H9 (cell line): ENCODE data around the gene MLC1. TPM values are rescaled to one million over a fixed set of nuclear protein-coding genes. Genes with fewer than 3 reads are reported as not detected.

ENCODE experiments used
- DNase-seq: peaks from one replicate; pipeline ENCODE4 v3.0.0-alpha.2; 2017
- H2AFZ ChIP-seq: one replicate; pipeline ENCODE4 v1.6.1; 2013; ENCODE audit warnings: mild to moderate bottlenecking, low read length, control low read depth, moderate library complexity
- H2AK5ac ChIP-seq: 2 replicates; pipeline ENCODE4 v1.6.1; 2013; ENCODE audit warnings: low read length, control low read depth, mixed read lengths; ENCODE audit not compliant: insufficient read length
- H2BK120ac ChIP-seq: one replicate; pipeline ENCODE4 v1.6.1; 2013; ENCODE audit warnings: low read depth, mild to moderate bottlenecking, low read length, control low read depth, inconsistent platforms; ENCODE audit not compliant: poor library complexity, severe bottlenecking
- H2BK12ac ChIP-seq: 2 replicates; pipeline ENCODE4 v1.6.1; 2013; ENCODE audit warnings: low read length, control low read depth, mixed read lengths, low read depth; ENCODE audit not compliant: insufficient read length
- H2BK15ac ChIP-seq: 2 replicates; pipeline ENCODE4 v1.6.1; 2013; ENCODE audit warnings: low read depth, low read length, control low read depth
- H2BK20ac ChIP-seq: one replicate; pipeline ENCODE4 v1.6.1; 2013; ENCODE audit warnings: low read depth, mild to moderate bottlenecking, low read length, control low read depth, inconsistent platforms; ENCODE audit not compliant: poor library complexity, severe bottlenecking
- H2BK5ac ChIP-seq: 2 replicates; pipeline ENCODE4 v1.6.1; 2013; ENCODE audit warnings: low read length, control low read depth, mixed read lengths; ENCODE audit not compliant: insufficient read length
- H3K14ac ChIP-seq: 2 replicates; pipeline ENCODE4 v1.6.1; 2013; ENCODE audit warnings: low read length, control low read depth; ENCODE audit not compliant: insufficient read depth
- H3K18ac ChIP-seq: 2 replicates; pipeline ENCODE4 v1.6.1; 2013; ENCODE audit warnings: low read depth, mild to moderate bottlenecking, mixed read lengths, low read length, control low read depth; ENCODE audit not compliant: insufficient read length
- H3K23ac ChIP-seq: 2 replicates; pipeline ENCODE4 v1.6.1; 2013; ENCODE audit warnings: low read length, control low read depth, mixed read lengths, low read depth; ENCODE audit not compliant: insufficient read length
- H3K23me2 ChIP-seq: 2 replicates; pipeline ENCODE4 v1.6.1; 2013; ENCODE audit warnings: low read depth, mild to moderate bottlenecking, mixed read lengths, low read length, control low read depth; ENCODE audit not compliant: insufficient read length, poor library complexity, severe bottlenecking
- H3K27ac ChIP-seq: 2 replicates; pipeline ENCODE4 v1.5.1; 2013; ENCODE audit warnings: low read length, control low read depth, mixed read lengths, low read depth; ENCODE audit not compliant: insufficient read length
- H3K27me3 ChIP-seq: 2 replicates; pipeline ENCODE4 v1.6.1; 2013; ENCODE audit warnings: low read length, control low read depth, inconsistent platforms; ENCODE audit not compliant: insufficient read depth
- H3K4ac ChIP-seq: 2 replicates; pipeline ENCODE4 v1.6.1; 2013; ENCODE audit warnings: low read depth, mild to moderate bottlenecking, control low read depth, inconsistent platforms, low read length, moderate library complexity
- H3K4me1 ChIP-seq: 2 replicates; pipeline ENCODE4 v1.6.1; 2013; ENCODE audit warnings: low read length, control low read depth, inconsistent platforms; ENCODE audit not compliant: insufficient read depth
- H3K4me2 ChIP-seq: 2 replicates; pipeline ENCODE4 v1.6.1; 2013; ENCODE audit warnings: low read length, control low read depth, mixed read lengths; ENCODE audit not compliant: insufficient read length, insufficient read depth
- H3K56ac ChIP-seq: 2 replicates; pipeline ENCODE4 v1.6.1; 2013; ENCODE audit warnings: low read depth, mild to moderate bottlenecking, mixed read lengths, low read length, control low read depth; ENCODE audit not compliant: insufficient read length
- H3K79me1 ChIP-seq: 2 replicates; pipeline ENCODE4 v1.6.1; 2013; ENCODE audit warnings: low read depth, mild to moderate bottlenecking, moderate library complexity, low read length, control low read depth, inconsistent platforms; ENCODE audit not compliant: insufficient read depth, poor library complexity, severe bottlenecking
- H3K79me2 ChIP-seq: 2 replicates; pipeline ENCODE4 v1.6.1; 2013; ENCODE audit warnings: low read length, control low read depth, inconsistent platforms; ENCODE audit not compliant: insufficient read depth
- H3K9ac ChIP-seq: 2 replicates; pipeline ENCODE4 v1.6.1; 2013; ENCODE audit warnings: low read length, control low read depth, mixed read lengths; ENCODE audit not compliant: insufficient read length; ENCODE audit errors: extremely low read depth
- H3K9me3 ChIP-seq: one replicate; pipeline ENCODE4 v1.6.1; 2013; ENCODE audit warnings: low read depth, low read length, inconsistent platforms; ENCODE audit not compliant: control insufficient read depth
- H3T11ph ChIP-seq: one replicate; pipeline ENCODE4 v1.6.1; 2013; ENCODE audit warnings: mild to moderate bottlenecking, low read length, control low read depth, inconsistent platforms
- H4K20me1 ChIP-seq: one replicate; pipeline ENCODE4 v1.6.1; 2013; ENCODE audit not compliant: control insufficient read depth, insufficient read length, insufficient read depth
- H4K5ac ChIP-seq: 2 replicates; pipeline ENCODE4 v1.6.1; 2013; ENCODE audit warnings: low read depth, mild to moderate bottlenecking, mixed read lengths, low read length, control low read depth; ENCODE audit not compliant: insufficient read length
- H4K8ac ChIP-seq: replicated peaks from 2 replicates; pipeline ENCODE4 v1.6.1; 2013; ENCODE audit warnings: low read length, control low read depth, mixed read lengths, low read depth; ENCODE audit not compliant: insufficient read length
- H4K91ac ChIP-seq: 2 replicates; pipeline ENCODE4 v1.6.1; 2013; ENCODE audit warnings: low read depth, mild to moderate bottlenecking, moderate library complexity, mixed read lengths, low read length, control low read depth; ENCODE audit not compliant: insufficient read length
- H3K27ac Mint-ChIP-seq, 3 experiments: 2 replicates in 2 of 3; 3 replicates in 1 of 3; pipeline ENCODE4 v1.8.0; 2020 to 2021; ENCODE audit warnings: mixed read lengths in 3 of 3, mild to moderate bottlenecking in 1 of 3, moderate library complexity in 1 of 3
- H3K27me3 Mint-ChIP-seq: 2 replicates; pipeline ENCODE4 v1.8.0; 2021; ENCODE audit warnings: low read depth, mild to moderate bottlenecking, moderate library complexity, mixed read lengths
- H3K36me3 Mint-ChIP-seq, 3 experiments: 2 replicates in 2 of 3; 3 replicates in 1 of 3; pipeline ENCODE4 v1.8.0; 2020 to 2021; ENCODE audit warnings: low read depth in 3 of 3, mixed read lengths in 3 of 3; ENCODE audit not compliant: insufficient read depth in 1 of 3
- H3K4me1 Mint-ChIP-seq, 2 experiments: 2 replicates each; pipeline ENCODE4 v1.8.0; 2020; ENCODE audit warnings: mixed read lengths in 2 of 2
- H3K4me3 Mint-ChIP-seq, 2 experiments: 2 replicates in 1 of 2; 3 replicates in 1 of 2; pipeline ENCODE4 v1.8.0; 2020 to 2021; ENCODE audit warnings: mild to moderate bottlenecking in 2 of 2, mixed read lengths in 2 of 2, moderate library complexity in 1 of 2
- H3K9me3 Mint-ChIP-seq, 2 experiments: 2 replicates in 1 of 2; 3 replicates in 1 of 2; pipeline ENCODE4 v1.8.0; 2020; ENCODE audit warnings: mild to moderate bottlenecking in 2 of 2, mixed read lengths in 2 of 2, moderate library complexity in 1 of 2
- WGBS: extraction: QIAGEN DNeasy Blood & Tissue Kit; methylation state at CpG from one replicate; pipeline ENCODE4 v1.1.7; 2013; ENCODE audit warnings: missing lambda C conversion rate, low lambda C conversion rate, mixed read lengths; ENCODE audit not compliant: insufficient read length; ENCODE audit errors: extremely low coverage; 5-methylcytosine and 5-hydroxymethylcytosine counted together
- total RNA-seq: library from RNA; stranded (reverse); gene quantifications from 2 replicates; pipeline ENCODE4 v1.2.1, GENCODE V29; 2021
- TF ChIP-seq, protein P1 (sequence below): fragments of 200-600 bp; sonication (generic); conservative IDR thresholded peaks from 3 replicates; pipeline ENCODE4 v1.8.0; 2021; ENCODE audit warnings: antibody characterized with exemption, mild to moderate bottlenecking

MLC1 gene
- total RNA-seq, 1 experiment from 2014 or later, result not detected

DNA sequence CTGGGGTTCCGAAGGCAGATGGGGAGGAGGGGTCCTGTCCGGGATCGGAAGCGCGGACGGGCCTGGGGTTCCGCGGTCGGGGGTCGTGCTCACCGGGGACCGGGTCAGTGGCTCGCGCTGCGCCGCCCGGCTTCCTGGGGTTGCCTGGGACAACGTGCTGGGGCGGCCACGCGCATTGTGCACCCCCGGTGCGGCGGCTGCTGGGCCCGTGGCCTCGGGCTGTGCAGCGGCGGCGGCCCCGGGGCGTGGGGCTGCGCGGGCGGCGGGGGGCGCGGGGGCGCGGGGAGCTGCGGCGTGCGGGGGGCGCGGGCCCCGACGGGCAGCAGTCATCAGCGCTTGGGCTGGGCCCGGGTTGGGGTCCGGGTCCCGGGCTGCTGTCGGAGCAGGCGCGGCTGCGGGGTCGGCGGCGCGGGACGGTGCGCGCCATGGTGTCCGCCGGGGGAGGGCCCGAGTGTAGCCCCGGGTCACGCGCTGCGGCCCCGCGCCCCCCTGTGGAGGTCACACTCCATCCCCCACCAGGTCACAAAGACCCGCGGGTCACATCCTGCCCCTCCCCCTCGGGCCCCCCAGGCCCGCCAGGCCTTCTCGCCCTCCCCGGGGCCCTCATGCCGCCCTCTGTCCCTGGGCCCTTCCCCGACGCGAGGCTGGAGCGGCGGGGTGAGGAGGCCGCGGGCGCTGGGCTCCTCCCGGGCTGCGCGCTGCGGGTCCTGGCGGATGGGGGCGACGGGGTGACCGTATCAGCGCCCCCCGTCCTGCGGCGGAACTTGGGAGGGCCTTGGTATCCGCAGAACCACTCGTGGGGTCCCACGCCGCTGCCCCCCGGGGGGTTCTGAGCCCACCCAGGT, 26.9 kb downstream of the MLC1 start, which contains the start of gene TTLL8:
Gene TTLL8, minus strand, starts transcription at position 238 of the 845 bp plus-strand sequence.
- peak within 1 kb of the TSS; percentile 60 to 83 for H3K4me3 Mint-ChIP-seq
- peaks cover 9 to 12% of the 10 kb centered on the region in 2 experiments for H3K4me1 Mint-ChIP-seq
- no peak within 1 kb of the TSS for H4K8ac ChIP-seq
- no peak within 1 kb of the TSS for H2BK5ac ChIP-seq
- H2BK12ac ChIP-seq, result no peak within 1 kb of the TSS
- H3K56ac ChIP-seq, result no peak within 1 kb of the TSS
- no peaks in the 10 kb centered on the region; the same call in 1 of the 2 replicates for H3K4me1 ChIP-seq
- H3K79me2 ChIP-seq, result no peaks in the 10 kb centered on the region
- no peak within 1 kb of the TSS for H3K27ac Mint-ChIP-seq
- peaks cover 5 to 7% of the 10 kb centered on the region in 2 experiments; a peak in 3 of 5 replicates for H3K9me3 Mint-ChIP-seq
- H3K4ac ChIP-seq, result no peak within 1 kb of the TSS
- H3K18ac ChIP-seq, result no peak within 1 kb of the TSS
- H4K5ac ChIP-seq, result no peak within 1 kb of the TSS
- no peak within 1 kb of the TSS for H3T11ph ChIP-seq
- no peak within 1 kb of the TSS for H2BK20ac ChIP-seq
- no peaks in the 10 kb centered on the region for H4K20me1 ChIP-seq
- TF ChIP-seq, protein P1, sequence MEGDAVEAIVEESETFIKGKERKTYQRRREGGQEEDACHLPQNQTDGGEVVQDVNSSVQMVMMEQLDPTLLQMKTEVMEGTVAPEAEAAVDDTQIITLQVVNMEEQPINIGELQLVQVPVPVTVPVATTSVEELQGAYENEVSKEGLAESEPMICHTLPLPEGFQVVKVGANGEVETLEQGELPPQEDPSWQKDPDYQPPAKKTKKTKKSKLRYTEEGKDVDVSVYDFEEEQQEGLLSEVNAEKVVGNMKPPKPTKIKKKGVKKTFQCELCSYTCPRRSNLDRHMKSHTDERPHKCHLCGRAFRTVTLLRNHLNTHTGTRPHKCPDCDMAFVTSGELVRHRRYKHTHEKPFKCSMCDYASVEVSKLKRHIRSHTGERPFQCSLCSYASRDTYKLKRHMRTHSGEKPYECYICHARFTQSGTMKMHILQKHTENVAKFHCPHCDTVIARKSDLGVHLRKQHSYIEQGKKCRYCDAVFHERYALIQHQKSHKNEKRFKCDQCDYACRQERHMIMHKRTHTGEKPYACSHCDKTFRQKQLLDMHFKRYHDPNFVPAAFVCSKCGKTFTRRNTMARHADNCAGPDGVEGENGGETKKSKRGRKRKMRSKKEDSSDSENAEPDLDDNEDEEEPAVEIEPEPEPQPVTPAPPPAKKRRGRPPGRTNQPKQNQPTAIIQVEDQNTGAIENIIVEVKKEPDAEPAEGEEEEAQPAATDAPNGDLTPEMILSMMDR, result no peak
- H3K27me3 ChIP-seq, result no peaks in the 10 kb centered on the region; the same call in 1 of the 2 replicates
- no CpG with 5 or more reads among the region's 102 CpGs for WGBS
- H2AK5ac ChIP-seq, result no peak within 1 kb of the TSS
- H3K23ac ChIP-seq, result no peak within 1 kb of the TSS
- H3K9me3 ChIP-seq, result no peaks in the 10 kb centered on the region
- H3K4me2 ChIP-seq, result peak within 1 kb of the TSS; percentile 83
- H3K36me3 Mint-ChIP-seq, result no peaks in the 10 kb centered on the region; a peak in 1 of 7 replicates
- peaks cover 47% of the 10 kb centered on the region for H3K27me3 Mint-ChIP-seq
- DNase-seq, result peak; percentile 26
- H3K79me1 ChIP-seq, result no peaks in the 10 kb centered on the region
- no peak within 1 kb of the TSS for H2AFZ ChIP-seq
- H2BK15ac ChIP-seq, result no peak within 1 kb of the TSS
- no peak within 1 kb of the TSS for H3K27ac ChIP-seq
- H4K91ac ChIP-seq, result no peak within 1 kb of the TSS
- no peak within 1 kb of the TSS for H2BK120ac ChIP-seq
- no peak within 1 kb of the TSS for H3K9ac ChIP-seq
- H3K23me2 ChIP-seq, result peaks cover 10% of the 10 kb centered on the region
- H3K14ac ChIP-seq, result no peak within 1 kb of the TSS; the same call in 1 of the 2 replicates
